CD4-positive, alpha-beta T cell treated with Interleukin-2 at 100 ng/mL for 4 hours (primary cell): ENCODE data around the gene AFF3.

ENCODE experiments used
- DNase-seq: peaks from one replicate; pipeline ENCODE4 v3.0.0-alpha.2; 2020; ENCODE audit warnings: low spot score

AFF3 gene

DNA sequence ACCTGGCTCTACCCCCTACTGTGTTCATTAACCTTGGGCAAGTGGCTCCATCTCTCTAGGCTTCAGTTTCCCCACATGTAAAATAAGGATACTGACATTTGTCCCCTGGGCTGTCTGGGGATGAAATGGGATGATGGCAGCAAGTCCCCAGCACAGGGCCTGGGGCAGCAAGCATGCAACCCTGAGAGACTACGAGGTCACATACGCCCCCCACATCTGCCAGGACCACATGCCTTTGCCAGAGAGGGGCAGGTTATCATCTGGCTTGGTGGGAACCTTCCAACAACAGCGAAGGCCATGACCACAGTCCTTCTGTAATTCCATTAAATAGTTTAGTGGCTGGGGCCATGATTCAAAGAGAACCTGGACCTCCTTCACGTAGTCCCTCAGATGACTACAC lies 506.7 kb downstream of the AFF3 start:
- no peak for DNase-seq

DNA sequence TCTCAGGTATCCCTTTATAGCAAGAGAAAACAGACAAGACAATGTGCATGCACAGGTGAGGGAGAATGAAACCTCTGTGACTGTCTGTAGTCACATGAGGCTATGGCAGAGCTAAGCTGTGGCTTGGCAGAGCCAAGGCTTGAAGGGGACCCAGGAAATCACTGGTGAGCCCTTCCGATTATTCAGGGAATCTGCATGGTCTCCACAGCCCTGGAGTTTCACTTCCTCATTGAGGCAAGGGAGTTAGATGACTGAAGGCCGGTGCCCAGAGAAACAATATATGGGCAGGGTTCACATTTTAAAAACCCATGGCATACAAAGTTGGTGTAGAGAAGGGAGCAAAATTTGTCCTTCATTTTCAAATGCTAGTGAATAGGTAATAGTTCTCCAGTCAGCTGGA lies 508.2 kb downstream of the AFF3 start:
- no peak for DNase-seq

DNA sequence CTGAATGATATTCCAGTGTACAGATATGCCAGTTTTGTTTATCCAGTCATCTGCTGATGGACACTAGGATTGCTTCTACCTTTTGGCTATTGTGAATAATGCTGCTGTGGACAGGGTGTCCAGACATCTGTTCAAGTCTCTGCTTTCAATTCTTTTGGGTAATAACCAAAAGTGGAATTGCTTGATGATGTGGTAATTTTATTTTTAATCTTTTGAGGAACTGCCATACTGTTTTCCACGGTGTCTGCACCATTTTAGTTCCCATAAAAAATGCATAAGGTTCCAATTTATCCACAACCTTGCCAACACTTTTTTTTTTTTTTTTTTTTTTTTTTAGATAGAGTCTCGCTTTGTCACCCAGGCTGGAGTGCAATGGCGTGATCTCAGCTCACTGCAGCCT lies 510.7 kb downstream of the AFF3 start:
- no peak for DNase-seq

DNA sequence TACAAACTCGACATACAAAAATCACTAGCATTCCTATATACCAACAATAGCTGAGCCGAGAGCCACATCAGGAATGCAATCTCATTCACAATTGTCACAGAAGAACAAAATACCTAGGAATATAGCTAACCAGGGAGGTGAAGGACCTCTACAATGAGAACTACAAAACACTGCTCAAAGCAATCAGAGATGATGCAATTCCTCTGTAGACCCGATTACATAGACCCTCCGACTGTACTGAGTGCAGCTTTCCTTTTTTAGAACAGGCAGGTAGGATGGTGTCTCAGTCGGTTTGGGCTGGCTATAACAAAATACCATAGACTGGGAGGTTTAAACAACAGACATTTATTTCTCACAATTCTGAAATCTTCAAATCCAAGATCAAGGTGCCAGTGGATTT lies 513.1 kb downstream of the AFF3 start:
- no peak for DNase-seq

DNA sequence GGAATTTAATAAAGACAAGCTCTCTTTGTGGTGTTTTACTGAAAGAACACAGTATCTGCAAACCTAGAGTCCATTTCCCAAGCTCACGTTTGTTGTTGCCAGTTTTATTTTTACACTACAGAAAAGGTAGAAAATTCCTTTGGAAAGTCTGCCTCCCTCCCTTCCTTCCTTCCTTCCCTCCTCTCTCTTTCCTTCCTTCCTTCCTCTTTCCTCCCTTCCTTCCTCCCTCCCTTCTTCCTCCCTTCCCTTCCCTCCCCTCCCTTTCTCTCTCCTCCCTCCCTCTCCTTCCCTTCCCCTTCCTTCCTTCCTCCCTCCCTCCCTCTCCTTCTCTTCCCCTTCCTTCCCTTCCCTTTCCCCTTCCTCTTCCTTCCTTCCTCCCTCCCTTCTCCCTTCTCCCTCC lies 516.2 kb downstream of the AFF3 start:
- no peak for DNase-seq

DNA sequence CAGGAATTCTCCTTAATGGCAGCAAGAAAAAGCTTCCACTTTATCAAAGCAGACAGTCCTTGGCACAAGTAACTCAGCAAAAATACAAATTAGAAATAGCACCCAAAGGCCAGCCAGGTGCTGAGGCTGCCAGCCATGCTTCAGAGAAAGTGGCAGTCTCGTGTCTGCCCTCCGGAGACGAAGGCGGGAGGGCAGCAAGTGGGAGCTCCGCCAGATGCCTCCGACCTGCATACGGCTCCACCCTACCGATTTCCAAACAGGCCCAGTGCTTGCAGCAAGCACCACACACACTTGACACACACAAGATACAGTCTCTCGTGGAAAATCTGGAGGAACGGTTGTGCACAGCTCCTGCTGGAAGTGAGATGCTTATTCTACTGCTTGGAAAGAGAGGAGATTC lies 517.7 kb downstream of the AFF3 start:
- no peak for DNase-seq

DNA sequence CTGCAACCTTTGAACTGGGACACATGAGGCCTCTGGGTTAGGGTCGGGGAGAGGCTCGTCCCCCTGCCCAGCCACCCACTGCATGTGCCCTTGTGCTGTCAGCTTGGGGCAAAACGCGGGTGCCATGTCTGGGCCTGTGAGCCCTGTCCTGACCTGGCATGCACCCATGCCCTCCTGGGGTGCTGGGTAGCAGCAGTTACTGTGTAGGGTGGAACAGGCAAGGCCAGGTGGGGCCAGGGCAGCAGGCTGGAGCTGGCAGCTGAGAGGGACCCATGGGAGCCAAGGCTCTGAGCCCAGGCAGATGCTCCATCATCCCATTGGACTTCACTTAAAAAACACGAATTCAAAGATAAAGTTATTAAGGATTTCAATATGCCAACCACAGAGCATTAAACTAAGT lies 518.8 kb downstream of the AFF3 start:
- DNase-seq: no peak

DNA sequence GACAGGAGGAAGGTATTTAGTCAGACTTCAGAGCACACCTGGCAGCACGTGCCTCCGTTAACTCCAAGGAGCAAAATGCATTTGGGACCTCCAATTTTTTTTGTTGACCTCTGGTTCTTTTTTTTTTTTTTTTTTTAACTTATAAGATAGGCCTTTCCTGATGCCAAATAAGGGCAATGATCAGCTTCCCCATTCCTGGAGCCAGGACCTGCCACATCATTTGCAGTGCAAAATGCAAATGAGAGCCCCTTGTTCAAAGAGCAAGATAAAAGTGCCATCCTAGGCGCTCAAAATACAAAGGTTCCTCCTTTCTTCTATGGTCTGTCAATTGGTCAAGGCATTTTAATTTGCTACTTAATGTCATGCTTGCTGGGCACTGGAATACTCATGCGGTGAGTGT lies 519.4 kb downstream of the AFF3 start:
- no peak for DNase-seq

DNA sequence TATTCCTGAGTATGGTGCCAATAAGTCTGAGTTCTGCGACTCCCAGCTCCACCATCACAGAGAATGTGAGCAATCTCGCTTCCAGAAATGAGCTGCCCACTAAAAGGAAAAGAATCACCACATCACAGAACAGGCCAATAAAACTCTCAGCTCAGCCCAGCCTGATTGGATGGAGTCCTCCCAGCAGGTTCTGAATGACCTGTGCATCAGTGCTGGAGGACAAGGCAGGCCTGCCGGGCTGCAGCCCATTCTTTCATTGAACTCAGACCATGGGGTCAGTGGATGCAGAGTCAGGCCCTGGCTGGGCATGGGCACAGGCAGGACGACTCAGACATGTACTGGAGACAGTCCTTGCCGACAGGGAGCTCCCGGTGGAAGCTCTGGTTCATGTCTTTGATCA lies 519.9 kb downstream of the AFF3 start:
- DNase-seq: no peak

DNA sequence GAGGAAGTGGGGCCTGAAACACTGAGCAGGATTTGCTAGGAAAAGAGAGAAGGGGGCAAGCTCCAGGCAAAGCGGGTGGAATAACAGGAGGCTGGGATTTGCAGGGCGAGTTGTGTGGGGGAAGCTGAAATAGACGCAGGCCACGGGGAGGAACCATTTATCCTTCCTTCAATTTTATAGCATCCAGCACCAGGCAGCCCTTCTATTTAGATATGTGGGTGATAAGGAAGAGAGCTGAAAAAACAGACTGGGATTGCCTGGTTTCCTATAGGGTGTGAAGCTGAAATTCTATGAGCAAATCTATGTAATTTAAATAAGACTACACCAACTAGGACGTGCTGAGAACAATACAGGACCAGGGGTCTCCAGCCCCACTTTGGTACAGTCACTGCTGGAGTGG lies 520.6 kb downstream of the AFF3 start:
- DNase-seq: no peak

DNA sequence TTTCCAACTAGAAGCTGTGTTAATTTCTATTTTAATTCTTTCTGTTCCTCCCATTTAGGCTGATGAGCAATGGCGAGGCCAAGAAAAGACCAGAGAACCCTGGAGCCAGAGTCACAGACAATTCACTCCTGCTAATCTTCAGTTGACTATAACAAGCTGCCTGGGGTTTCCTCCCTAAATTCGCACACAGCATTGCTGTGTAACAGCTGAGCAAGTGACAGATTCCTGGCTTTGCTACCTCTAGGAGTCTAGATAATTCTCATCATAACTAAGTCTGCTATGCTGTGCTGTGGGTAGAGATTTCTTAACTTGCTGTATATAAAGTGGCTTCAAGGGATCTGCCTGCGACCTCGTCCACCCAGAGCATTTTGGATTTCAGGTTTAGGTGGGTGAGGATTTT lies 521.3 kb downstream of the AFF3 start:
- DNase-seq: no peak

DNA sequence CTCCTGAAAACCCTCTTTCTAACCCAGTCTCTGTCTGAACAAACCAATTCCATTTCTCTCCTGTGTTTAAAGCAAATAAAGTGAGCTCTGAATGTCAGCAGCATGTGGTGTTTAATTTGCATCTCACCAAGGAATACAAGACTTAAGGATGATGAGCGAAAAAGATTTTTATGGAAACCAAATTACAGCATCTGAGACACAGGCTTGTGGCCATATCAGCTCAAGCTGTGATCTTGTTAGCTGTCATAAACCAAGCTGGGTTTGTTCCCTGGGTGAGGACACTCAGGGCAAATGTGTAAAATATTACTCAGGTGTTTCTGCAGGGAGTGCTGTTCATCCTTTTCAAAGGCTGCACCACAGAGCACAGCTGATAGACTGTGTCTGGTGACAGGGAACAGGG lies 523.2 kb downstream of the AFF3 start:
- no peak for DNase-seq

DNA sequence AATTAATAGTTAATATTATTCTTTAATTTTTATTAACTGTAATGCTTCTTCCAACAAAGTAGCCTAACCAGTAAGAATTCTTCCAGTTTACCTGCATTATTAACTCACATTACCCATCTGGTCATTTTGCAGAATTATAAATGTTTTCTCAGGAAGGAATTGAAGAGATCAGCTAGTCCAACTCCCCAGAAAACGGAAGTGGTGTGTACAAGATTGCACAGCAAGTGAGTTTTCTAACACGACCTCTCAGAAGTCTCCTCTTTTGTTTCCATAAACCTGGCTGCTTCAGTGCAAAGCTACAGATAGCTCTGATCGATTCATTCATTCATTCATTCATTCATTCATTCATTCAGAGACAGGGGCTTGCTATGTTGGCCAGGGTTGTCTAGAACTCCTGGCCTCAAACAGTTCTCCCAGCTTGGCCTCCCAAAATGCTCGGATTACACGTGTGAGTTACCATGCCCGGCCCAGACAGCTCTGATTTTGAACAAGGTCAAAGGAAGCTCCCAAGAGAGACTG lies 523.8 kb downstream of the AFF3 start:
- no peak for DNase-seq

DNA sequence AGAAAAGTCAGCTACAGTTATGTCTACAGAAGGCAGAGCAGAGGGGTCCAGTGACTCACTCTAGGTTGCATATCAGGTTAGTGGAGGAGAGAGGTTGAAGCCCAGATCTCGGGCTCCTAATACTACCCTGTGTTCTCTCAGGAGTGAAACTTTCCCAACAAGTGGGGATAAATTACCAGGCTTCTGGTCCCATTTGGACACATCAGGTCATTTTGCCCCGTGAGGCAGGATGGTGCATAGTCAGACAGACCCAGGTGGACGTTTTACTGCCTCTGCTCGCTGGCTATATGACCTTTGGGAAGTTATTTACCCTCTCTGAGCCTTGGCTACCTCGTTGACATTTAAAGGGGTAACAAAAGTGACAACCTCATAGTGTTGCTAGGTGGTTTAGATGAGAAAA lies 524.6 kb downstream of the AFF3 start:
- no peak for DNase-seq

DNA sequence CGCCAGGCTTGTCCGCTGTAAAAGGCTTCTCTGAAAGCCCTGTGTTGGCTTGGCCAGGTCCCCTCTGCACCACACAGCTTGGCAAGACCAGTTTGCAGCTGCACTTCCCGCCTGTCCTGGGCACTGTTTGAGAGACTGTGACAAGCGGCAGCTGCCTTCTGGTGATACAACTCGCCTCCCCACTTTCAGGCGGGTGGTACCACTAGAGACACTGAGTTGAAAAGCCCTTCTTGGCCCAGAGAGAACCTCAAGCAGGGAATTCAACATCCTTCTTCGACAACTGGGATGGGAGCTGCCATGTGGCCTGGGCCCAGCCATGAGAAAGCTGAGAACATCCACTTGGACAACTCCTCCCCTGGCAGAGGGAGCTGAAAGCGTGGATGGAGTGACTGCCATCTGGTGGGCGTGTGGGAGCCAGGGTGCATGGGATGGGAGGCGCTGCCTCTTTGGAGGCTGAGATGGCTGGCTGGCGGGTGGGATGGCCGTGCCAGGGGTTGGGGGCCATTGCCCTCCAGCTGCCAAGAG lies 527.1 kb downstream of the AFF3 start:
- no peak for DNase-seq

DNA sequence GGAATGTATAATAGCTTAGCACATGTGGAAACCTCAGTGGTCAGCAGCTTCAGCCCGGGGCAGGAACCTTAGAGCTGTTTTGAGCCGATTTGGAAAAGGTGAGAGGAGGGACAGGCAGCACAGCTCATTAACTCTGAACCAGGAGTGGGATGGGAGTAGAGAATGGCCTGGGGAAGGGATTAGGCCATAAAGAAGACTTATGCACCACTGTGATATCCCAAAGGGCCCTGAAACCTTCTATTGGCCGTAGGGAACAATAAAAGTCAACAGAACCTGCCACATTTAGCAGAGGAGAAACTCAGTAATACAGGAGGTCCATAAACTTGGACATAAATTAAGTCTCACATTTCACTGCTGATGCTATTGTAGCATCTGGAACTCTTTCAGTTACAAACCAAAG lies 528.4 kb downstream of the AFF3 start:
- no peak for DNase-seq

DNA sequence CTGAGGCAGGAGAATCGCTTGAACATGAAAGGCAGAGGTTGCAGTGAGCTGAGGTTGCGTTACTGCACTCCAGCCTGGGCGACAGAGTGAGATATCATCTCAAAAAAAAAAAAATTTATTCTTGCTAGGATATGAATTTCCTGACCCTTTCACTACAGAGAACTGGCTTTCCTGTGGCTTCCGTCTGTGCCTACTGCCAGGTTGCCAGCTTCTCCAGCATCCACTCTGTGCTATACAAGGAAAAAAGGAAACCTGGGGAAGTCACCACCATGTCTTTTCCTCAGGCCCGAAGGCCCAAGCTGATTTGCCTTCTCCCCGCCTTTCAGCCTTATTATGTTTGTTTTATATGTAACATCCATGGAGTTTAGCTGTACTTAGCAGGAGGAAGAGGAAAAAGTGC lies 530.6 kb downstream of the AFF3 start:
- DNase-seq: no peak

DNA sequence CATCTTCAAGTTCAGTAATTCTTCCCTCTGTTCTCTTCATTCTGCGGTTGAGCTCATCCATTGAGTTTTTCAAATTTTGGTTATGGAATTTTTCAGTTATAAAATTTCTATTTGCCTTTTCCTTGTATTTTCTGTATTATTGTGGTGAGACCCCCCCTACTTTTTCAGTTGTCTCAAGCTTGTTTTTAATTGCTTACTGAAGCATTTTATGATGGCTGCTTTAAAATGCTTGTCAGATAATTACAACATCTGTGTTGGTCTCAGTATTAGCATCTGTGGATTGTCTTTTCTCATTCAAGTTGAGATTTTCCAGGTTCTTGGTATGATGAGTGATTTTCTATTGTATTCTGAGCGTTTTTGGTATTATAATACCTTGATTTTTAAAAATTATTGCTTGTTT lies 531.4 kb downstream of the AFF3 start:
- DNase-seq: no peak

DNA sequence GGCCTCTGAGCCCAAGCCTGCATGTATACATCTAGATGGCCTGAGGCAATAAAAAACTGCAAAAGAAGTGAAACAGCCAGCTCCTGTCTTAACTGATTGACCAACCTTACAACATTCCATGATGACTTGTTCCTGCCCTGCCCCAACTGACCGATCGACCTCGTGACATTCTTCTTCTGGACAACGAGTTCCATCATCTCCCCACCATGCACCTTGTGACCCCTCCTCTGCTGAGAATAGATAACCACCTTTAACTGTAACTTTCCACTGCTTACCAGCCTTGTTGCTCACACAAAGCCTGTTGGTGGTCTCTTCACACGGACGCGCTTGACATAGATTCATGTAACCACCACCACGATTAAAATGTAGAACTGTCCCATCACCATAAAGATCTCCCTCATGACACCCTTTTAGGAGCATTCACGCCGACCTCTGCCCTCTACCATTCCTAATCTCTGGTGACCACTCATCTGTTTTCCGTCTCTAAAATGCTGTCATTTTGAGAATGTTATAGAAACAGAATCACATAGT lies 532.5 kb downstream of the AFF3 start:
- no peak for DNase-seq

DNA sequence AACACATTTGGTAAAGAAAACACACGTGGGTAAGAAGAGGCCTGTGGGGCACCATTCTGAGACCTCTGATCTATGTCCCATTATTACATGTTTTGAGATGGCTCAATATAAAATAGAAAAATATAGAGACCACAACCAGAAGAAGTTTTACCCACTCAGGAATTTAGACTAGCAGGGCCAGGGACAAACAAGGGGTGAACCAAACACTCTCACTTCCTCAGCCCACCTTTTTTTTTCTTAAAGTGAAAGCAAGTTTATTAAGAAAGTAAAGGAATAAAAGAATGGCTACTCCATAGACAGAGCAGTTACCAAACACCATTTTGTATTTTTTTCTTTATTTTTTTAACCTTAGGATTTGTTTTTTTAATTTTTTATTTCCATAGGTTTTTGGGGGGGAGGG lies 533.5 kb downstream of the AFF3 start:
- DNase-seq: no peak

DNA sequence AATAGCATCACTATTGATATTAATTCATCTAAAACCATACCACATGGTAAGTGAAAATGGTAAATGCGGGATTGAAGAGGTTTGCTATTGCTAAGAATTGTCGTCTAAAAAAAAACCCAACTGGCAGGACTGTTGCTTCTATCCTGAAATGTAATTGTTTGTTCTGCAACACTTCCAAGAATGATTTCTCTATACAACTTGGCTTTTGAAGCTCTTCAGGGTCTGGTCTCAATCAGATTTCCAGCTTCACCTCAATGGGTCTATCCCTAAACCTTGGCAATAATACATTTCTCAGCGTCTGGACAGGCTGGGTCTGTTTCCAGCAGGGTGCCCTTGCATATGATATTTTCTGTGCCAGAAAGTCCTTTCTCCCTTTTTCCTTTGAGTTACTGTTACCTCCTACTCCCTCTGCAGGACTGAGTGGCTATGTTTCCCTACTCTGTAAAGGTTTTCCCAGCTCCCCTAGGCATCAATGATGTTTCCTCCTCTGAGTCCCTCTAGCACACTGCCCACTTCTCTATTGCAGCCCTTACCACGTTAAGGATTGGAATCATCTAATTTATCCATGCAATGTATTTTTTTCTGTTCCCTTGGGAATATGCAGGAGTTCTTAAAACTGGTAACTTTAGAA lies 534.4 kb downstream of the AFF3 start:
- DNase-seq: no peak

DNA sequence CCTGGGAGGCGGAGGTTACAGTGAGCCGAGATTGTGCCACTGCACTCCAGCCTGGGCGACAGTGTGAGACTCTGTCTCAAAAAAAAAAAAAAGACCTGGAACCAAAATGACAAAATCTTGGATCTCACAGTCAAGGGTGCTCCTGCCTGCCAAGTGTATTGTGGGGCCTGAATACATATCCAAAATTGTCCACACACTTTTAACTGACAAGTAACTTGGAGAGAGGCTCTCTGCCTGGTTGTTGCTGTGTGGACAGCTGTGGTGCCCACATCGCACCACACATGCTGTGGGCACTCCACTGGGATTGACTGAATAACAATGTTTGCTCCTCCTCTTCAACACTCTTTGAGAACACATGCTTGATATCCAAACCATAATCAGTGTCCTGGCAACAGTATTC lies 534.9 kb downstream of the AFF3 start:
- DNase-seq: no peak

DNA sequence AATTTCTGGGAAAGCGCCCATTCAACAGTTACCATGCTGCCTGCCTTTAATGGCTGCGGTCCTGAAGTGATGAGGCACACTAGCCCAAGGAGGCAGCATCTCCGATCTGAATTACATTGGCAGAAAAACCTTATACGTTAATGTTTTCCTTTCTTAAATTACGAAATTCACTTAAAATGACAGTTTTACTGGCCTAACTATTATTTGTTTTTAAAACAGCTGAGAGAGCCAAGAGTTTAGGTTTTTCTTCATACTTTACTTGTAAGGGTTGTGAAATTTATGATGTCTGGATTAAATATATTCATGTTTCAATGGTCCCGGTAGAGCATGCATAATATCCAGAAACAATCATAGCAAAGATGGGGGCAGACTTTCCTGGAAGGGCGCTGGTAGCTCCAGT lies 537.4 kb downstream of the AFF3 start:
- no peak for DNase-seq

DNA sequence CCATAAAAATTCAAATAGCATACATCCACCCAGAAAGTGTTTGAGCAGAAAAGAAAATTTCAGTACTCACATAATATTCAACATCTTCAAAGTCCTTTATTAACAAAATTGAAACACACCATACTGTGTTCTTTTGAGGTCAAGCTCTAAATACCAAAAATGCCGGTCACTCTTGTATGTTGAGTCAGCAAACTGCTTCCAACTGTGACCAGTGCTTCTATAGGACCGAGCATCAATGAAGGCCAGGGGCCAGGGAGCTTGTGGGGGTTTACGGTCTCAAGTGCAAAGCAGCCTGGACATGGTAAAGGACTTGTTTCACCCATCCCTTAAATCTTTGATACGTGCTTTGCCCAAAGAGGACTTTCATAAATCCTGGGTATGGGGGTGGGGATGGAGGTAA lies 539.9 kb downstream of the AFF3 start:
- DNase-seq: no peak
